Keratinocyte (primary cell): ENCODE data around the gene CHCHD6. TPM values are rescaled to one million over a fixed set of nuclear protein-coding genes. Genes with fewer than 3 reads are reported as not detected.

Experiments
- DNase-seq: peaks from one replicate; pipeline ENCODE4 v3.0.0-alpha.2; 2011; ENCODE audit warnings: low read depth, missing footprints, low spot score
- FAIRE-seq: peaks from 2 replicates; lab custom pipeline; 2011; peaks lifted over from hg19 to GRCh38; lab: Jason Lieb, UNC
- H2AFZ ChIP-seq: 2 replicates; pipeline ENCODE4 v1.6.0; 2012; ENCODE audit warnings: low read length, control low read depth, inconsistent platforms; ENCODE audit not compliant: control insufficient read depth
- H3K27ac ChIP-seq: 2 replicates; pipeline ENCODE4 v1.5.1; 2011; ENCODE audit warnings: low read length; ENCODE audit not compliant: control insufficient read depth, insufficient read depth
- H3K27me3 ChIP-seq: 3 replicates; pipeline ENCODE4 v1.6.0; 2011; ENCODE audit warnings: low read length; ENCODE audit not compliant: control insufficient read depth, insufficient read depth; ENCODE audit errors: extremely low read depth
- H3K36me3 ChIP-seq, 2 experiments: 2 replicates in 1 of 2; 3 replicates in 1 of 2; pipeline ENCODE4 v1.5.1; 2011; ENCODE audit warnings: low read length in 2 of 2, mild to moderate bottlenecking in 1 of 2; ENCODE audit not compliant: control insufficient read depth in 2 of 2, insufficient read depth in 2 of 2; ENCODE audit errors: extremely low read depth in 1 of 2
- H3K4me1 ChIP-seq: 3 replicates; pipeline ENCODE4 v1.5.1; 2011; ENCODE audit warnings: low read length; ENCODE audit not compliant: control insufficient read depth, insufficient read depth; ENCODE audit errors: extremely low read depth
- H3K4me2 ChIP-seq: 3 replicates; pipeline ENCODE4 v1.6.0; 2011; ENCODE audit warnings: low read depth, low read length; ENCODE audit not compliant: control insufficient read depth, insufficient read depth; ENCODE audit errors: extremely low read depth
- H3K4me3 ChIP-seq, 3 experiments: fragments of 200-600 bp in 1 of 3; sonication (generic) in 1 of 3; 2 replicates in 2 of 3; 3 replicates in 1 of 3; pipeline ENCODE4 v1.5.1; 2011 to 2016; ENCODE audit warnings: low read length in 3 of 3, mild to moderate bottlenecking in 3 of 3, control low read depth in 2 of 3, inconsistent platforms in 1 of 3, low read depth in 1 of 3, mixed read lengths in 1 of 3, mixed run types in 1 of 3, moderate library complexity in 1 of 3; ENCODE audit not compliant: control insufficient read depth in 2 of 3, insufficient read depth in 2 of 3; ENCODE audit errors: extremely low read depth in 1 of 3
- H3K79me2 ChIP-seq: 2 replicates; pipeline ENCODE4 v1.6.0; 2012; ENCODE audit warnings: low read length; ENCODE audit not compliant: control insufficient read depth, insufficient read depth
- H3K9ac ChIP-seq: 3 replicates; pipeline ENCODE4 v1.6.0; 2011; ENCODE audit warnings: low read length; ENCODE audit not compliant: control insufficient read depth, insufficient read depth; ENCODE audit errors: extremely low read depth
- H3K9me1 ChIP-seq: 3 replicates; pipeline ENCODE4 v1.6.0; 2011; ENCODE audit warnings: low read length; ENCODE audit not compliant: control insufficient read depth, insufficient read depth; ENCODE audit errors: extremely low read depth
- H3K9me3 ChIP-seq: 2 replicates; pipeline ENCODE4 v1.5.1; 2012; ENCODE audit warnings: low read depth, low read length; ENCODE audit not compliant: control insufficient read depth
- H4K20me1 ChIP-seq: 3 replicates; pipeline ENCODE4 v1.6.0; 2011; ENCODE audit warnings: low read length; ENCODE audit not compliant: control insufficient read depth, insufficient read depth; ENCODE audit errors: extremely low read depth
- CTCF ChIP-seq, 3 experiments: IDR thresholded peaks in 1 of 3; conservative IDR thresholded peaks in 1 of 3; optimal IDR thresholded peaks in 1 of 3; 2 replicates in 2 of 3; 3 replicates in 1 of 3; pipeline versions ENCODE3 to v1.5.1; 2011; ENCODE audit warnings: low read length in 3 of 3, mild to moderate bottlenecking in 3 of 3, moderate library complexity in 2 of 3, control low read depth in 1 of 3, inconsistent platforms in 1 of 3; ENCODE audit not compliant: insufficient read depth in 2 of 3; ENCODE audit errors: extremely low read depth in 1 of 3
- EZH2 ChIP-seq: IDR thresholded peaks from one replicate; pipeline ENCODE4 v1.6.1; 2012; ENCODE audit warnings: inconsistent platforms, mild to moderate bottlenecking, low read length, moderate library complexity
- dilution Hi-C: fragments of 300-500 bp; cut with MboI; formaldehyde crosslinking; loops from one replicate; pipeline ENCODE4 v1.7.0; 2020; ENCODE audit warnings: low sequenced_read_pairs; ENCODE audit not compliant: extremely low pct_ligation_motif_present
- polyA plus RNA-seq, 5 experiments: library from polyadenylated mRNA; depleted of rRNA in 3 of 5; stranded (reverse) in 3 of 5; stranded (forward) in 1 of 5; unstranded in 1 of 5; fragments of >200 nt; gene quantifications; 1 replicate in 1 of 5; 2 replicates in 3 of 5; 3 replicates in 1 of 5; pipeline versions ENCODE4 v1.2.1 to v1.2.3, GENCODE V29; 2011 to 2012; ENCODE audit warnings: missing spikeins in 2 of 5, low read depth in 1 of 5, low replicate concordance in 1 of 5

Gene CHCHD6
- polyA plus RNA-seq, 1 donor (not counting 4 experiments of a cell fraction or from before 2014, with no cell fraction given) = 21.7 TPM

- Histone ChIP-seq H3K27ac (no peak overlapping the region), H3K79me2 (peaks cover 2% of the 10 kb centered on the region), H3K9me1 (no peaks in the 10 kb centered on the region), H2AFZ (no peak overlapping the region), H3K4me1 (peaks cover 10% of the 10 kb centered on the region), H3K27me3 (peaks cover 13% of the 10 kb centered on the region), H4K20me1 (no peaks in the 10 kb centered on the region), H3K9me3 (no peaks in the 10 kb centered on the region), H3K4me3 (no peak overlapping the region), H3K36me3 (no peaks in the 10 kb centered on the region), H3K9ac (no peak overlapping the region), H3K4me2 (no peak overlapping the region)
- TF ChIP-seq CTCF (optimal IDR thresholded peaks at IDR 0.05 in 1 of 3, IDR thresholded peaks at IDR 0.05 in 1 of 3, conservative IDR thresholded peaks at IDR 0.05 in 1 of 3; ENCODE audit: extremely low read depth in 1 of 3, insufficient read depth in 2 of 3, low read length in 3 of 3) = no peak
- TF ChIP-seq EZH2 = no peak
- DNase-seq = no peak
- FAIRE-seq = no peak
- dilution Hi-C loops = no loop called here
These were observed 48.2 kb upstream of the CHCHD6 start for GRCh38 chr3:126655887-126656286.

- no peak overlapping the region for H3K27ac ChIP-seq
- no peak for FAIRE-seq
- H3K4me2 ChIP-seq = no peak overlapping the region
- TF ChIP-seq CTCF (optimal IDR thresholded peaks at IDR 0.05 in 1 of 3, IDR thresholded peaks at IDR 0.05 in 1 of 3, conservative IDR thresholded peaks at IDR 0.05 in 1 of 3; ENCODE audit: extremely low read depth in 1 of 3, insufficient read depth in 2 of 3, low read length in 3 of 3) (no peak), EZH2 (no peak)
- no peaks in the 10 kb centered on the region for H3K36me3 ChIP-seq
- peaks cover 10% of the 10 kb centered on the region for H3K4me1 ChIP-seq
- H3K9me1 ChIP-seq = no peaks in the 10 kb centered on the region
- H3K9ac ChIP-seq = no peak overlapping the region
- H3K4me3 ChIP-seq = no peak overlapping the region
- peaks cover 14% of the 10 kb centered on the region for H3K27me3 ChIP-seq
- dilution Hi-C loops = no loop called here
- H3K9me3 ChIP-seq = no peaks in the 10 kb centered on the region
- DNase-seq = no peak
- H2AFZ ChIP-seq = no peak overlapping the region
- no peaks in the 10 kb centered on the region for H4K20me1 ChIP-seq
- H3K79me2 ChIP-seq = peaks cover 2% of the 10 kb centered on the region
These were observed 47.5 kb upstream of the CHCHD6 start for GRCh38 chr3:126656371-126657134.
